Mucosa of descending colon (tissue), 3 donors: ENCODE data around the gene ABCG5. TPM values are rescaled to one million over a fixed set of nuclear protein-coding genes. Genes with fewer than 3 reads are reported as not detected.

Experiments used
- ATAC-seq: fragments of 200-7000 bp; cut with Tn5 transposase; one replicate; pipeline ENCODE4 v1.9.1; 2020; ENCODE audit warnings: mild to moderate bottlenecking, moderate library complexity
- DNase-seq, 3 donors: peaks; one replicate each; pipeline ENCODE4 v3.0.0-alpha.2; 2020
- H3K36me3 ChIP-seq: fragments of 200-600 bp; one replicate; pipeline ENCODE4 v1.8.0; 2021; ENCODE audit warnings: low read depth, mild to moderate bottlenecking
- H3K4me1 ChIP-seq: fragments of 200-600 bp; one replicate; pipeline ENCODE4 v1.8.0; 2021; ENCODE audit warnings: low read depth, mild to moderate bottlenecking
- H3K4me3 ChIP-seq: fragments of 200-600 bp; one replicate; pipeline ENCODE4 v1.8.0; 2021; ENCODE audit warnings: mild to moderate bottlenecking
- H3K9me3 ChIP-seq: fragments of 200-600 bp; one replicate; pipeline ENCODE4 v1.8.0; 2021; ENCODE audit warnings: mild to moderate bottlenecking
- intact Hi-C, 2 donors: fragments of 100-400 bp; cut with DNase I in 1 of 2; cut with micrococcal nuclease in 1 of 2; formaldehyde crosslinking; loops; one replicate each; pipeline versions ENCODE4 v1.11.0 to v1.11.1; 2022; cut with DNase I, micrococcal nuclease
- long read RNA-seq, 2 donors: library from polyadenylated mRNA; unstranded; transcript quantifications; one replicate each; pipeline ENCODE4 v2.0.0, GENCODE V29; 2019 to 2021
- total RNA-seq, 3 donors: library from RNA; stranded (reverse); fragmentation: NEBNext Ultra II Directional in 2 of 3; extraction: Animal tissue kit (Norgen Biotek cat#: 25700) in 2 of 3; gene quantifications; one replicate each; pipeline versions ENCODE4 v1.2.1 to v1.2.4, GENCODE V29; 2021 to 2023
- TF ChIP-seq, protein P1 (sequence below): fragments of 200-600 bp; IDR thresholded peaks from one replicate; pipeline ENCODE4 v1.8.0; 2022; ENCODE audit warnings: antibody characterized with exemption, mild to moderate bottlenecking
- donor health status: DM: no; HTN: no; CAD: no; lungs with moderate emphysema.
- donor health status: DM: no; HTN: no; CAD: no.
- donor health status: DM: no; HTN: yes; CAD: no.

ABCG5 gene
- total RNA-seq, result under 1 TPM in 1 of 3 donors, not detected in 2; 0.22 TPM
- long read RNA-seq, donor 1, result 0 reads
- long read RNA-seq, donor 2, result 0 reads

DNA sequence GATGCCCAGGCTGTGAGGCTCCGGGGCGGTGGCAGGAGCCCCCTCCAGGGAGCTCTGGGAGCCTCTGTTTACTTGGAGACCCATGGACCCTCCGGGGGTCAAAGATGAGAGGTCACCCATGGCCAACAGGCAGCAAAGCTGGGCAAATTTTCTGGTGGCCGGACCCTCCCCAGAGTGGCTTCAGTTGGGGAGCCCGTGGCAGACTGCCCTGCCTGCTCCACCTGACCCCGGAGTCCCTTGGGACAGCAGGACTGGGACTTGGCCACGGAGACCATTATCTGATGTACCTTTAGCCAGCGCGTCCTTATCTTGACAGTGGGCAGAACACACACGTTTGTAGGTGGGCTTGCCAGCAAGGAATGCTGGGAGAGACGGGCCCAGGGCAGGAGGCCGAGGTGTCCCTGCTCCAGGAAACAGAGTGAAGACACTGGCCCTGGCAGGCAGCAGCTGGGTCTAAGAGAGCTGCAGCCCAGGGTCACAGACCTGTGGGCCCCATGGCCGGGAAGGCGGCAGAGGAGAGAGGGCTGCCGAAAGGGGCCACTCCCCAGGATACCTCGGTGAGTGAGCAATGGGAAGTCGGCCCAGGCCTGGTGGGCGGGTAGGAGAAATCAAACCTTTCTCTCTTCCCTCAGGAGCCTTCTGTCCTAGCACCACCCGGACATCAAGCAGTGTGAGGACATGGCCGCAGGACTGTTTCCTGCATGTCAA lies at the start of gene ABCG5, which contains the start of gene ABCG8:
ABCG5 (minus strand) TSS at position 280 of the 708 bp plus-strand sequence; CDS start at position 120, 160 bp downstream.
ABCG8 (plus strand) TSS at position 412 of the 708 bp plus-strand sequence; CDS start at position 495, 83 bp downstream.
- DNase-seq (no peak), ATAC-seq (no peak)
- TF ChIP-seq, protein P1, sequence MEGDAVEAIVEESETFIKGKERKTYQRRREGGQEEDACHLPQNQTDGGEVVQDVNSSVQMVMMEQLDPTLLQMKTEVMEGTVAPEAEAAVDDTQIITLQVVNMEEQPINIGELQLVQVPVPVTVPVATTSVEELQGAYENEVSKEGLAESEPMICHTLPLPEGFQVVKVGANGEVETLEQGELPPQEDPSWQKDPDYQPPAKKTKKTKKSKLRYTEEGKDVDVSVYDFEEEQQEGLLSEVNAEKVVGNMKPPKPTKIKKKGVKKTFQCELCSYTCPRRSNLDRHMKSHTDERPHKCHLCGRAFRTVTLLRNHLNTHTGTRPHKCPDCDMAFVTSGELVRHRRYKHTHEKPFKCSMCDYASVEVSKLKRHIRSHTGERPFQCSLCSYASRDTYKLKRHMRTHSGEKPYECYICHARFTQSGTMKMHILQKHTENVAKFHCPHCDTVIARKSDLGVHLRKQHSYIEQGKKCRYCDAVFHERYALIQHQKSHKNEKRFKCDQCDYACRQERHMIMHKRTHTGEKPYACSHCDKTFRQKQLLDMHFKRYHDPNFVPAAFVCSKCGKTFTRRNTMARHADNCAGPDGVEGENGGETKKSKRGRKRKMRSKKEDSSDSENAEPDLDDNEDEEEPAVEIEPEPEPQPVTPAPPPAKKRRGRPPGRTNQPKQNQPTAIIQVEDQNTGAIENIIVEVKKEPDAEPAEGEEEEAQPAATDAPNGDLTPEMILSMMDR, result no peak
- Histone ChIP-seq H3K9me3 (no peaks in the 10 kb centered on the region), H3K4me3 (no peak within 1 kb of the TSS), H3K36me3 (no peaks in the 10 kb centered on the region), H3K4me1 (no peaks in the 10 kb centered on the region)
- intact Hi-C loops, result no loop called here

DNA sequence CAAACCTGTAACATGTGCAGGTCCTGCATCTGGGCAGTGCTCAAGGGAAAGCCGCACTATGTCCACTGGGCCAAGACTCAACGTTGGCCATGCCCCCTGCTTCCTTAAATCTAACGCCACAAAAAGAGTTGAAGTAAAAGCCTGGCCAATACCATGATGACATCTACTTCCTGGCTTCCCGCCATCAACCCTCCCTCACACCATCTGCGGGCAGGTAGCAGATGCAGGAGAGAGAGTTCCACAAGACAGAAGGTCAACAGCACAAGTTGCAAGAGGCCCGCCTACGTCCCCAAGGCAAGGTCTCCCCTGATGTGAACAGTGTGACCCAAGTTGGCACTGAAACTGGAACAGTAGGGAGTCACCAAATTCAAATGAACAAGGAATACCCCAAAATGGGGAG lies 48.5 kb upstream of the ABCG5 start:
- intact Hi-C loops, result no loop called here
- no peak for ATAC-seq
- H3K4me3 ChIP-seq, result no peak overlapping the region
- no peaks in the 10 kb centered on the region for H3K36me3 ChIP-seq
- no peaks in the 10 kb centered on the region for H3K9me3 ChIP-seq
- TF ChIP-seq, protein P1, result no peak
- no peak for DNase-seq
- no peaks in the 10 kb centered on the region for H3K4me1 ChIP-seq

DNA sequence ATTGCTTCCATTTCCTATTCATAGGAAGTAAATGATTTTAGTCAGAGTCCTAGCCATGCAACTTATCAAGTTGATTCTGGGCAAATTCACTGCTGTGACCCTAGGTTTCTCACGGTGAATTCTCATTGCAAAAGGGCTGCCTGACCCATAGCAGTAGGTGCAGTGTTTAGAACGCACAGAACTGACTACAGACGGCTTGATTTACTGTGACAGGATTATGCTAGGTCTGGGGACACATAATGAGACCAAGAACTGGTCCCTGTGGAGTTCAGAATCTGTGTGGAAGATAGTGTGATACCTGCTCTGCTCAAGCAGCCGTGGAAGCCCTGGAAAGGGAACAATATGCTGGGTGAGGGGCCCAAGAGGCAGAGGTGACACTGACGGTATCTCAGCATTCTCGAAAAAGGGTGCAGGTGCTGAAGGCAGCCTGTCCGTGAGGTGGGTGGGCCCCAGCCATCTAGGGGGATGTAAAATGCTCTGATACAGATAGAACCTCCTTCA lies 46.5 kb upstream of the ABCG5 start:
- Histone ChIP-seq H3K9me3 (no peaks in the 10 kb centered on the region), H3K36me3 (no peaks in the 10 kb centered on the region), H3K4me3 (no peak overlapping the region), H3K4me1 (no peaks in the 10 kb centered on the region)
- DNase-seq (no peak), ATAC-seq (no peak)
- TF ChIP-seq, protein P1, result no peak
- intact Hi-C loops, result no loop called here

DNA sequence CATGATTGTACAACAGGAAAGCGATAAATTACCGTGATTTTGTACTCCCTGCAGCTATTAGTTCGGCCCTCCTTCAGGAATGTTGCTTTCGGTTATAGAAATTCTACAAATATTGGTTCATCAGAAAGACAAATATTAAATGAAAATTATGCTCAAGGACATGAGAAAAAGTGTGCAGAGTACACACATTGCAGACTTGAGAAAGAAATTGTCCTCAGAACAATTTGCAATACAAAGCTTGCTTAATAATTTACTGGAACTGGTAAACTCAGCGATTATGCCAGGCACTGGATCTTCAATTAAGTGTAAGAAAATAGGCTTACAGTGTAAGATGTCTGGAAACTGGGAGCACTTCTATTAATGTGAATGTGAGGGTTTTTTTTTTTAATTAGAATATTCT lies 46.0 kb upstream of the ABCG5 start:
- intact Hi-C loops, result no loop called here
- no peak for ATAC-seq
- H3K9me3 ChIP-seq, result no peaks in the 10 kb centered on the region
- TF ChIP-seq, protein P1, result no peak
- DNase-seq, result no peak
- no peaks in the 10 kb centered on the region for H3K4me1 ChIP-seq
- no peaks in the 10 kb centered on the region for H3K36me3 ChIP-seq
- H3K4me3 ChIP-seq, result no peak overlapping the region

DNA sequence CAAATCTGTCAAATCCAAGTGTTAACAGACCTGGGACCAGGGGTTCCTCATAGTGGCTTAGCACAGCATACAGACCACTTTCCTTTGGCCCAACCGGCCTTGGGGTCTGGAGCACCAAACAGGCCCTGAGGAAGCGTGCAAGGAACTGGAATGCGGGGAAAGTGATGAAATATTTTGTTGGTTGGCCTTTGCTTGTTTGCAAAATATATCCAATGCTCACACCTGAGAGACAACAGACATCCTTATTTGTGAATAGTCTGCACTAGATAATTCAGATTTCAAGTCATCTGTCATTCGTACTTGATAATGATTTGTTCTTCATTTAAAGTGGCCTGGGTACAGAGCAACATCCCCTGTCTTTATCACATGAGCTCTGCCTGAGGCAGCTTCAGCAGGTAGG lies 43.7 kb upstream of the ABCG5 start:
- intact Hi-C loops, result no loop called here
- H3K4me1 ChIP-seq, result no peaks in the 10 kb centered on the region
- ATAC-seq, result no peak
- no peak overlapping the region for H3K4me3 ChIP-seq
- TF ChIP-seq, protein P1, result no peak
- DNase-seq, result no peak
- H3K36me3 ChIP-seq, result no peaks in the 10 kb centered on the region
- no peaks in the 10 kb centered on the region for H3K9me3 ChIP-seq
